ENCODE data around the gene SMARCB1. TPM values are rescaled to one million over a fixed set of nuclear protein-coding genes. Genes with fewer than 3 reads are reported as not detected.

SMARCB1 gene
- total and polyA plus RNA-seq, 2 donors (not counting 1 experiment from before 2014, with no cell fraction given) = 20.5 to 86.4 TPM

- Histone ChIP-seq H2AFZ (ENCODE audit: low read length) (no peak overlapping the region), H4K20me1 (ENCODE audit: control insufficient read depth, extremely low read depth, insufficient read depth, low read length) (no peaks in the 10 kb centered on the region), H3K79me2 (ENCODE audit: control insufficient read depth, insufficient read depth, low read length) (peaks cover 14% of the 10 kb centered on the region), H3K9ac (ENCODE audit: insufficient read depth, low read length) (no peak overlapping the region), H3K9me3 (ENCODE audit: control insufficient read depth, insufficient read depth, low read depth, low read length) (no peaks in the 10 kb centered on the region), H3K4me3 (replicated peaks in 1 of 4; ENCODE audit: control extremely low read depth in 1 of 4, insufficient read depth in 1 of 4, low read depth in 3 of 4, low read length in 4 of 4) (no peak overlapping the region), H3K4me1 (ENCODE audit: control insufficient read depth, extremely low read depth, insufficient read depth, low read length) (peaks cover 2% of the 10 kb centered on the region), H3K27me3 (ENCODE audit: control insufficient read depth, insufficient read depth, low read length) (no peaks in the 10 kb centered on the region), H3K27ac (ENCODE audit: insufficient read depth, low read length) (no peak overlapping the region), H3K36me3 (ENCODE audit: control insufficient read depth, insufficient read depth, low read length) (peaks cover 22% of the 10 kb centered on the region), H3K4me2 (ENCODE audit: extremely low read depth, insufficient read depth, low read length) (no peak overlapping the region)
- TF ChIP-seq EZH2 (IDR thresholded peaks at IDR 0.05; ENCODE audit: low read length, missing control alignments) (no peak), CTCF (conservative IDR thresholded peaks at IDR 0.05 in 1 of 2, IDR thresholded peaks at IDR 0.05 in 1 of 2; ENCODE audit: low read depth in 1 of 2, low read length in 2 of 2) (no peak)
- DNase-seq (ENCODE audit: low read depth in 2 of 2) = peak in 1 of 2 donors; percentile 39
Observed at GRCh38 chr22:23796461-23796860, 9.7 kb downstream of the SMARCB1 start.

- H3K79me2 ChIP-seq (ENCODE audit: control insufficient read depth, insufficient read depth, low read length) = no peaks in the 10 kb centered on the region
- no peak overlapping the region for H3K27ac ChIP-seq (ENCODE audit: insufficient read depth, low read length)
- no peak for TF ChIP-seq EZH2 (IDR thresholded peaks at IDR 0.05; ENCODE audit: low read length, missing control alignments)
- TF ChIP-seq CTCF (conservative IDR thresholded peaks at IDR 0.05 in 1 of 2, IDR thresholded peaks at IDR 0.05 in 1 of 2; ENCODE audit: low read depth in 1 of 2, low read length in 2 of 2) = no peak
- peaks cover 34% of the 10 kb centered on the region for H3K36me3 ChIP-seq (ENCODE audit: control insufficient read depth, insufficient read depth, low read length)
- H3K4me2 ChIP-seq (ENCODE audit: extremely low read depth, insufficient read depth, low read length) = no peak overlapping the region
- no peaks in the 10 kb centered on the region for H3K4me1 ChIP-seq (ENCODE audit: control insufficient read depth, extremely low read depth, insufficient read depth, low read length)
- no peak overlapping the region for H3K9ac ChIP-seq (ENCODE audit: insufficient read depth, low read length)
- no peaks in the 10 kb centered on the region for H4K20me1 ChIP-seq (ENCODE audit: control insufficient read depth, extremely low read depth, insufficient read depth, low read length)
- H2AFZ ChIP-seq (ENCODE audit: low read length) = no peak overlapping the region
- H3K27me3 ChIP-seq (ENCODE audit: control insufficient read depth, insufficient read depth, low read length) = no peaks in the 10 kb centered on the region
- H3K4me3 ChIP-seq (replicated peaks in 1 of 4; ENCODE audit: control extremely low read depth in 1 of 4, insufficient read depth in 1 of 4, low read depth in 3 of 4, low read length in 4 of 4) = no peak overlapping the region
- H3K9me3 ChIP-seq (ENCODE audit: control insufficient read depth, insufficient read depth, low read depth, low read length) = no peaks in the 10 kb centered on the region
- DNase-seq (ENCODE audit: low read depth in 2 of 2) = no peak
Observed at GRCh38 chr22:23800297-23801237, 13.8 kb downstream of the SMARCB1 start.

- DNase-seq (ENCODE audit: low read depth in 2 of 2) = no peak
- H2AFZ ChIP-seq (ENCODE audit: low read length) = no peak overlapping the region
- no peaks in the 10 kb centered on the region for H3K9me3 ChIP-seq (ENCODE audit: control insufficient read depth, insufficient read depth, low read depth, low read length)
- no peaks in the 10 kb centered on the region for H3K27me3 ChIP-seq (ENCODE audit: control insufficient read depth, insufficient read depth, low read length)
- H3K4me2 ChIP-seq (ENCODE audit: extremely low read depth, insufficient read depth, low read length) = no peak overlapping the region
- no peak overlapping the region for H3K4me3 ChIP-seq (replicated peaks in 1 of 4; ENCODE audit: control extremely low read depth in 1 of 4, insufficient read depth in 1 of 4, low read depth in 3 of 4, low read length in 4 of 4)
- no peaks in the 10 kb centered on the region for H3K79me2 ChIP-seq (ENCODE audit: control insufficient read depth, insufficient read depth, low read length)
- no peak overlapping the region for H3K27ac ChIP-seq (ENCODE audit: insufficient read depth, low read length)
- TF ChIP-seq CTCF (conservative IDR thresholded peaks at IDR 0.05 in 1 of 2, IDR thresholded peaks at IDR 0.05 in 1 of 2; ENCODE audit: low read depth in 1 of 2, low read length in 2 of 2) = no peak
- TF ChIP-seq EZH2 (IDR thresholded peaks at IDR 0.05; ENCODE audit: low read length, missing control alignments) = no peak
- peaks cover 34% of the 10 kb centered on the region for H3K36me3 ChIP-seq (ENCODE audit: control insufficient read depth, insufficient read depth, low read length)
- no peaks in the 10 kb centered on the region for H3K4me1 ChIP-seq (ENCODE audit: control insufficient read depth, extremely low read depth, insufficient read depth, low read length)
- H3K9ac ChIP-seq (ENCODE audit: insufficient read depth, low read length) = no peak overlapping the region
- no peaks in the 10 kb centered on the region for H4K20me1 ChIP-seq (ENCODE audit: control insufficient read depth, extremely low read depth, insufficient read depth, low read length)
Observed at GRCh38 chr22:23801238-23801821, 14.6 kb downstream of the SMARCB1 start.

All from fibroblast of lung (primary cell).